Ishikawa (cell line): Measurements from ENCODE around the gene MRTFA.

Experiments
- CEBPB ChIP-seq: IDR thresholded peaks from 2 replicates; pipeline ENCODE4 v1.6.1; 2012
- CREB1 ChIP-seq: IDR thresholded peaks from 2 replicates; pipeline ENCODE4 v1.6.1; 2012; ENCODE audit warnings: low read depth
- EGR1 ChIP-seq: IDR thresholded peaks from 2 replicates; pipeline ENCODE4 v1.6.1; 2012
- EP300 ChIP-seq: IDR thresholded peaks from 2 replicates; pipeline ENCODE4 v1.6.1; 2012; ENCODE audit warnings: borderline replicate concordance
- FOXM1 ChIP-seq: IDR thresholded peaks from 2 replicates; pipeline ENCODE4 v1.6.1; 2012; ENCODE audit warnings: low read depth, borderline replicate concordance
- MAX ChIP-seq: IDR thresholded peaks from 2 replicates; pipeline ENCODE4 v1.6.1; 2012
- NFIC ChIP-seq: IDR thresholded peaks from 2 replicates; pipeline ENCODE4 v1.6.1; 2012
- RAD21 ChIP-seq: IDR thresholded peaks from 2 replicates; pipeline ENCODE4 v1.6.1; 2012; ENCODE audit warnings: low read depth
- TAF1 ChIP-seq: IDR thresholded peaks from 2 replicates; pipeline ENCODE4 v1.6.1; 2012; ENCODE audit warnings: low read depth, mild to moderate bottlenecking
- TCF12 ChIP-seq: IDR thresholded peaks from 2 replicates; pipeline ENCODE4 v1.6.1; 2012; ENCODE audit warnings: low read depth
- TEAD4 ChIP-seq: IDR thresholded peaks from 2 replicates; pipeline ENCODE4 v1.6.1; 2012
- YY1 ChIP-seq: IDR thresholded peaks from 2 replicates; pipeline ENCODE4 v1.6.1; 2012; ENCODE audit warnings: low read depth
- ZBTB7A ChIP-seq: IDR thresholded peaks from 2 replicates; pipeline ENCODE4 v1.6.1; 2012; ENCODE audit warnings: low read depth
- TF ChIP-seq, protein P1 (sequence below): IDR thresholded peaks from 2 replicates; pipeline ENCODE4 v1.6.1; 2012
- TF ChIP-seq, protein P2 (sequence below): IDR thresholded peaks from 2 replicates; pipeline ENCODE4 v1.6.1; 2012; ENCODE audit warnings: low read depth, mild to moderate bottlenecking

The MRTFA gene

DNA sequence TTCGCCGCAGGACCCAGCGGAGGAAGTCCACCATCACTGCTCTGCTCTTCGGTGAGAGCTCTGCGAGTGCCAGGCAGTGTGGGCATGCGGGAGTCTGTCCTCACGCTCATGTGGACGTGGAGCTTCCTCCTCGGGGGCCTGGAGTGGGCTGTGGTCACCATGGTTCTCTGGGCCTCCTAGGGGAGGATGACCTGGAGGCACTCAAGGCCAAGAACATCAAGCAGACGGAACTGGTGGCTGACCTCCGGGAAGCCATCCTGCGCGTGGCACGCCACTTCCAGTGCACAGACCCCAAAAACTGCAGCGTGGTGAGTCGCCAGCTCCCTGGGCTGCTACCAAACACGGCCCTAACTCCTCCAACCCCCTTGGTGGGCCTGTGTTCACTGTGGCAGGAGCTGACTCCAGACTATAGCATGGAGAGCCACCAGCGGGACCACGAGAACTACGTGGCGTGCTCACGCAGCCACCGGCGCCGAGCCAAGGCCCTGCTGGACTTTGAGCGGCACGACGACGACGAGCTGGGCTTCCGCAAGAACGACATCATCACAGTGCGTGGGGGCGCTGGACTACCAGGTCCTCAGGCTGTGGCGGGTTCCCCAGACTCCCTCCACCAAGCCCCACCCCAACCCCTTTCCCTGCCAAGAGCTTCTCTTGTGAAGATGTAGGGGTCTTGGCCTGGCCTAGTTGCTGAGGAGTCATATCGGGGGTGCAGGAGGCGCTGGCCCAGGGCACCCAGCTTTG lies 229.3 kb downstream of the MRTFA start:
- TF ChIP-seq TAF1: no peak

- TF ChIP-seq CEBPB: no peak
- no peak for TF ChIP-seq TCF12
- no peak for TF ChIP-seq TAF1
- TF ChIP-seq, protein P1, sequence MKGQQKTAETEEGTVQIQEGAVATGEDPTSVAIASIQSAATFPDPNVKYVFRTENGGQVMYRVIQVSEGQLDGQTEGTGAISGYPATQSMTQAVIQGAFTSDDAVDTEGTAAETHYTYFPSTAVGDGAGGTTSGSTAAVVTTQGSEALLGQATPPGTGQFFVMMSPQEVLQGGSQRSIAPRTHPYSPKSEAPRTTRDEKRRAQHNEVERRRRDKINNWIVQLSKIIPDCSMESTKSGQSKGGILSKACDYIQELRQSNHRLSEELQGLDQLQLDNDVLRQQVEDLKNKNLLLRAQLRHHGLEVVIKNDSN: no peak
- no peak for TF ChIP-seq EGR1
- no peak for TF ChIP-seq RAD21
- no peak for TF ChIP-seq ZBTB7A
- TF ChIP-seq EP300: no peak
Observed at GRCh38 chr22:40406063-40406890, 230.2 kb downstream of the MRTFA start.

GRCh38 chr22:40405178-40406062 lies 231.1 kb downstream of the MRTFA start:
- TF ChIP-seq MAX: no peak
- no peak for TF ChIP-seq RAD21
- no peak for TF ChIP-seq TEAD4
- no peak for TF ChIP-seq NFIC
- TF ChIP-seq ZBTB7A: no peak
- no peak for TF ChIP-seq TAF1
- no peak for TF ChIP-seq FOXM1
- TF ChIP-seq TCF12: no peak
- TF ChIP-seq, protein P1: no peak
- TF ChIP-seq, protein P2, sequence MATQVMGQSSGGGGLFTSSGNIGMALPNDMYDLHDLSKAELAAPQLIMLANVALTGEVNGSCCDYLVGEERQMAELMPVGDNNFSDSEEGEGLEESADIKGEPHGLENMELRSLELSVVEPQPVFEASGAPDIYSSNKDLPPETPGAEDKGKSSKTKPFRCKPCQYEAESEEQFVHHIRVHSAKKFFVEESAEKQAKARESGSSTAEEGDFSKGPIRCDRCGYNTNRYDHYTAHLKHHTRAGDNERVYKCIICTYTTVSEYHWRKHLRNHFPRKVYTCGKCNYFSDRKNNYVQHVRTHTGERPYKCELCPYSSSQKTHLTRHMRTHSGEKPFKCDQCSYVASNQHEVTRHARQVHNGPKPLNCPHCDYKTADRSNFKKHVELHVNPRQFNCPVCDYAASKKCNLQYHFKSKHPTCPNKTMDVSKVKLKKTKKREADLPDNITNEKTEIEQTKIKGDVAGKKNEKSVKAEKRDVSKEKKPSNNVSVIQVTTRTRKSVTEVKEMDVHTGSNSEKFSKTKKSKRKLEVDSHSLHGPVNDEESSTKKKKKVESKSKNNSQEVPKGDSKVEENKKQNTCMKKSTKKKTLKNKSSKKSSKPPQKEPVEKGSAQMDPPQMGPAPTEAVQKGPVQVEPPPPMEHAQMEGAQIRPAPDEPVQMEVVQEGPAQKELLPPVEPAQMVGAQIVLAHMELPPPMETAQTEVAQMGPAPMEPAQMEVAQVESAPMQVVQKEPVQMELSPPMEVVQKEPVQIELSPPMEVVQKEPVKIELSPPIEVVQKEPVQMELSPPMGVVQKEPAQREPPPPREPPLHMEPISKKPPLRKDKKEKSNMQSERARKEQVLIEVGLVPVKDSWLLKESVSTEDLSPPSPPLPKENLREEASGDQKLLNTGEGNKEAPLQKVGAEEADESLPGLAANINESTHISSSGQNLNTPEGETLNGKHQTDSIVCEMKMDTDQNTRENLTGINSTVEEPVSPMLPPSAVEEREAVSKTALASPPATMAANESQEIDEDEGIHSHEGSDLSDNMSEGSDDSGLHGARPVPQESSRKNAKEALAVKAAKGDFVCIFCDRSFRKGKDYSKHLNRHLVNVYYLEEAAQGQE: no peak
- no peak for TF ChIP-seq CREB1
- no peak for TF ChIP-seq YY1
- no peak for TF ChIP-seq CEBPB
- TF ChIP-seq EGR1: no peak
- no peak for TF ChIP-seq EP300

DNA sequence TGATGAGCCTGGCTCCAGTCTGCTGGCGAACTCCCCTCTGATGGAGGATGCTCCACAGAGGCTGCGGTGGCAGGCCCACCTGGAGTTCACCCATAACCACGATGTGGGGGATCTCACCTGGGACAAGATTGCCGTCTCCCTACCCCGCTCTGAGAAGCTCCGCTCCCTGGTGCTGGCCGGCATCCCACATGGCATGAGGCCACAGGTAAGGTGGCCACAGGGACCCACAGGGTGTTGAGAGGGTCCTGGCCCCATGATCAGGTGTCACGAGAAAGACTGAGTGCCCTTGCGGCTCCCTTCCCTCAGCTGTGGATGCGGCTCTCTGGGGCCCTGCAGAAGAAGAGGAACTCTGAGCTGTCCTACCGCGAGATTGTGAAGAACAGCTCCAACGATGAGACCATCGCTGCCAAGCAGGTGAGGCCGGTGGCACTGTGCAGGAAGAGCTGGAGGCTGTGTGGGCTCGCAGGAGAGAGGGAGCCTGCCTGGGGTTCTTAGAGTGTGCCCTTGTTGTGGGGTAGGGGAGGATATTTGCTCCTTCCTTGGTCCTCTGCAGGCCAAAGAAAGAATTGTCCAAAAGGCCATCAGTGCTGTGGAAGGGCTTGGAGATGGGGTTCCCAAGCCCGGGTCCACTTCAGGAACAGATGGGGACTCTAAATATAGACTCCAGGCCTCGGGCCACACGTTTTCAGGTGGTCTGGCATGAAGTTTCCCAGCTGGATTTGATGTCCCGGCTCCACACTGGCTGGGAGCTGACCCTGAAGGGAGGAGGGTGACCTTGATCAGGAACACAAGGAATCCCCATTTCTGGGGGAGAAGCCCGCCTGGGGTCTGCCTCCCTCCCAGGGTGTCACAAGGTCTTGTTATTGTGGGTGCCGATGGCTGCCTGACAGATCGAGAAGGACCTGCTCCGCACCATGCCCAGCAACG lies 232.0 kb downstream of the MRTFA start:
- TF ChIP-seq YY1: no peak
- no peak for TF ChIP-seq TAF1
- TF ChIP-seq FOXM1: no peak
- TF ChIP-seq, protein P1: no peak
- TF ChIP-seq, protein P2: no peak
- TF ChIP-seq MAX: no peak
- TF ChIP-seq ZBTB7A: no peak
- no peak for TF ChIP-seq CEBPB
- TF ChIP-seq NFIC: no peak
- TF ChIP-seq EGR1: no peak
- TF ChIP-seq CREB1: no peak
- TF ChIP-seq TEAD4: no peak
- no peak for TF ChIP-seq RAD21
- TF ChIP-seq TCF12: no peak
- TF ChIP-seq EP300: no peak
